GM18526 (cell line): Measurements from ENCODE around the gene OCIAD1.

Experiments
- POLR2A ChIP-seq: IDR thresholded peaks from 3 replicates; pipeline ENCODE4 v1.6.1; 2011; ENCODE audit not compliant: insufficient read length; ENCODE audit errors: extremely low read depth

The OCIAD1 gene

DNA sequence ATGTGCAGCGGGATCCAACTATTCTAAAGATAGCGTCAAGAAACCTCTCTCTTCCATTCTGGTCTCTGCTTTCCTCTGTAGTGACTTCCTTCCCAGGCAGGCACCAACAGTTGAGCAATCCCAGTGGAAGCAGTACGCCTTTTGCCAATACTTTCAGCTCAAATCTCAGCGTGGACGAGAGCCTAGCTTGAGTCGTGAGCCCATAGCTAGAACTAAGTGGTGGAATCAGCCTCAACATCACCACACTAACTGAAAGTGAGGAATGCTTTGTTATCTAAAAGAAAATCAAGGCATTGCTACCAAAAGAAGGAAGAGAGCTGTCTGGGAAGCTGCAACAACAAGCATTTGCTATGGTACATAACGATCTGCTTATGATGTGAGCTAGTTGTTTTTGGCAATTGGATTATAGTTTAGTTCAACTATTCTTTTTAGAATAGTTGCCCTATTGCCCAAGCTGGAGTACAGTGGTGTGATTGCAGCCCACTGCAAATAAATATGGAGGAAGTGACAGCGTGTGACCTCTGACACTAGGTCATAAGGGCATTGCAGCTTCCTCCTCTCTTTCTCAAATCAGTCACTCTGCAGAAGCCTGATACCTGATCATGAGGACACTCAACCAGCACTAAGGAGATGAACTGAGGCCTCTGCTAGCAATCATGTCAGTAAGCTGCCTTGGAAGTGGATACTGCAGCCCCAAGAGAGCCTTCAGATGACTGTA is 26.1 kb upstream of the OCIAD1 start:
- no peak for TF ChIP-seq POLR2A

DNA sequence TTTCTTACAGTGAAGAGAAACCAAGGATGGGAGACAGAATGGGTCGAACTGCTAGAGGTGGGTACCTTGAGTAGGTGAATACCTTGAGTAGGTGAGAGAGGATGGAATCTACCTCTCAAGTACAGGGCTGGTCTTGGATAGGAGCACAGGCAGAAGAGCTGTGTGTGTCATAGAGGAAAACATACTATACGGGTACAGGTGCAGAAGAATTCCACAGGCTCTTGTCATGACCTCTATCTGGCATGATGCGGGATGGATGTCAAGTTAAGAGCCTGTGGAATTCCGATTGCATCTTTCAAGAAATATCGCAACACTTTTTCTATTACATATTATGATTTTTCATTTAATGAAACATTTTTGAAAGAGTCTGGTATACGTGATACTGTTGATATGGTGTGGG is 18.0 kb upstream of the OCIAD1 start:
- no peak for TF ChIP-seq POLR2A

GRCh38 chr4:48813964-48814363 is 16.9 kb upstream of the OCIAD1 start:
- TF ChIP-seq POLR2A: no peak

- TF ChIP-seq POLR2A: no peak
Observed at GRCh38 chr4:48815483-48815882, 15.4 kb upstream of the OCIAD1 start.

DNA sequence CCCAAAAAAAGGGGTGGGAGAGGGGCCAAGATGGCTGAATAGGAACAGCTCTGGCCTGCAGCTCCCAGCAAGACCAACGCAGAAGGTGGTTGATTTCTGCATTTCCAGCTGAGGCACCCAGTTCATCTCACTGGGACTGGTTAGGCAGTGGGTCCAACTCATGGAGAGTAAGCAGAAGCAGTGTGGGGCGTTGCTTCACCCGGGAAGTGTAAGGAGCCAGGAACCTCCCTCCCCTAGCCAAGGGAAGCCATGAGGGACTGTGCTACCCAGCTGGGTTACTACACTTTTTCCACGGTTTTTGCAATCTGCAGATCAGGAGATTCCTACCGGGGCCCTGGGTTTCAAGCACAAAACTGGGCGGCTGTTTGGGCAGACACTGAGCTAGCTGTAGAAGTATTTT is 13.9 kb upstream of the OCIAD1 start:
- TF ChIP-seq POLR2A: no peak

- TF ChIP-seq POLR2A: no peak
Observed at GRCh38 chr4:48827622-48828021, 3.3 kb upstream of the OCIAD1 start.

GRCh38 chr4:48831532-48832030 is 693 bp downstream of the OCIAD1 start:
- no peak for TF ChIP-seq POLR2A

- no peak for TF ChIP-seq POLR2A
Observed at GRCh38 chr4:48832571-48832970, 1.7 kb downstream of the OCIAD1 start.

GRCh38 chr4:48836658-48837057 is 5.8 kb downstream of the OCIAD1 start:
- TF ChIP-seq POLR2A: no peak

- TF ChIP-seq POLR2A: no peak
Observed at GRCh38 chr4:48841045-48841827, 10.3 kb downstream of the OCIAD1 start.

DNA sequence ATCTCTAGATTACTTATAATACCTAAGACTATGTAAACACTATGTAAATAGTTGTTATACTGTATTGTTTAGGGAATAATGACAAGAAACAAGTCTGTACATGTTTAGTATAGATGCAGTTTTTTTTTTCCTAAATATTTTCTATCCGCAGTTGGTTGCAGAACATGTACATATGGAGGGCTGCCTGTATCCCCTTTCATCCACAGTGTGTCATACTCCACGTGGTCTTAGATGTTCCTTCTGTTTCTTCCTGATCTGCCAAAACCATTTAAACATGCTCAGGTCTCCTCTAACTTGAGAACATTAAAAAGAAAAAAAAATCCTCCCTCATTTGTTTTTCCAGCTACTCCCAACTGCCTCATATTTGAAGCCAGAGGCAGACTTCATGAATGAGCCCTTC is 14.0 kb downstream of the OCIAD1 start:
- no peak for TF ChIP-seq POLR2A

DNA sequence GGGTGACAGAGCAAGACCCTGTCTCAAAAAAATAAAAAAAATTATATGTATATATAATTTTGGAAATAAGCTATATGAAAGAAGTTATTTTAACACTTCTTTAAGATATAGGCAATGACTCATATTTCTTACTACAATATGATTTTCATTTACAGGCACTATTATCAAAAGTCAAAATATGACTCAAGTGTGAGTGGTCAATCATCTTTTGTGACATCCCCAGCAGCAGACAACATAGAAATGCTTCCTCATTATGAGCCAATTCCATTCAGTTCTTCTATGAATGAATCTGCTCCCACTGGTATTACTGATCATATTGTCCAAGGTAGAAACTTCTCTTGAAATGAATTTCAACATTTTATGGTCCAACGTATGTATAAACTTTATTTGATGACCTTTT is 20.8 kb downstream of the OCIAD1 start:
- TF ChIP-seq POLR2A: no peak

DNA sequence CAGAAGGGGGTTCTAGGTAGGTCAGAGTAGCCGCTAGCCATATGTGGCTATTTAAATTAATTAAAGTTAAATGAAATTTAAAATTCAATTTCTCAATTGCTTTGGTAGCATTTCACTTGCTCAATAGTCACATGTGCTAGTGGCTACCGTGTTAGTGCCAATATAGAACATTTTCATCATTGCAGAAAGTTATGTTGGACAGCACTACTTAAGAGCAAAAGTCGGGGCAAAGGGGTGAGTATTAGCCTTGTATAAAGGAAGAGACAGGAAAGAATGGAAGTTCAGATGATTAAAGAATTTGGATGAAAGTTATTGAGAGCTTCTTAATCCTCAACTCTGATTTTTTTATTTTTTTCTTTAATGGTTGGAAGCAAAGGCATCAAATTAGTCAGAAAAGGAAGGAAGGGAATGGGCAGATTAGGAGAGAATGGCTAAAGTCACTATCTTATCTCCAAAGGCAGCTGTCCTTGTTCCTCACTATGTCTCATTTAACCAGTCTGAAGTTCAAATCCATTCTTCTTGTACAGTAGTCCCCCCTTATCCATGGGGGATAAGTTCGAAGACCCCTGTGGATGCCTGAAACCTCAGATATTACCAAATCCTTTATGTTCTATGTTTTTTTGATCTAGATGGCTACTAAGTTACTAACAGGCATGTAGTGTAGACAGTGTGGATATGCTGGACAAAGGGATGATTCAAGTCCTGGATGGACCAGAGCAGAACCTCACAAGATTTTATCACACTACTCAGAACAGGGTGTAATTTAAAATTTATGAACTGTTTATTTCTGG is 22.9 kb downstream of the OCIAD1 start:
- no peak for TF ChIP-seq POLR2A

GRCh38 chr4:48854395-48854683 is 23.5 kb downstream of the OCIAD1 start:
- TF ChIP-seq POLR2A: no peak

- TF ChIP-seq POLR2A: no peak
Observed at GRCh38 chr4:48854982-48855381, 24.1 kb downstream of the OCIAD1 start.

GRCh38 chr4:48858130-48858529 is 27.2 kb downstream of the OCIAD1 start:
- no peak for TF ChIP-seq POLR2A
